MCF 10A (cell line): Measurements from ENCODE around the gene CFAP206. TPM values are rescaled to one million over a fixed set of nuclear protein-coding genes. Genes with fewer than 3 reads are reported as not detected.
A peak's percentile ranks its signal among the peaks of the same experiment; 100 is the strongest.

Experiments used
- BruUV-seq: library from RNA; stranded (reverse); fragments of 400-500 nt; replicated peaks from 2 replicates; lab custom pipeline; 2021; lab: Mats Ljungman, UMichigan
- CTCF ChIA-PET: fragments of 300-600 bp; sonication (Branson Sonifier 250); formaldehyde crosslinking; extraction: SDS; loops from one replicate; lab custom pipeline; 2021; ENCODE audit warnings: antibody characterized with exemption, inconsistent platforms; lab: Yijun Ruan, JAX
- POLR2A ChIA-PET: fragments of 300-600, 350-650 bp; sonication (Branson Sonifier 250); formaldehyde crosslinking; extraction: SDS; loops from one replicate; lab custom pipeline; 2020; ENCODE audit warnings: antibody characterized with exemption, inconsistent platforms; lab: Yijun Ruan, JAX
- DNase-seq: peaks from one replicate; pipeline ENCODE4 v3.0.0-alpha.2; 2018; ENCODE audit not compliant: unreplicated experiment
- H3K27ac Mint-ChIP-seq: one replicate; pipeline ENCODE4 v1.8.0; 2022; ENCODE audit warnings: mild to moderate bottlenecking, low read depth, mixed read lengths; ENCODE audit not compliant: unreplicated experiment
- H3K27me3 Mint-ChIP-seq: one replicate; pipeline ENCODE4 v1.8.0; 2022; ENCODE audit warnings: mixed read lengths; ENCODE audit not compliant: insufficient read depth, unreplicated experiment
- H3K36me3 Mint-ChIP-seq: one replicate; pipeline ENCODE4 v1.8.0; 2022; ENCODE audit warnings: mild to moderate bottlenecking, moderate library complexity, mixed read lengths; ENCODE audit not compliant: insufficient read depth, unreplicated experiment
- H3K4me1 Mint-ChIP-seq: one replicate; pipeline ENCODE4 v1.8.0; 2022; ENCODE audit warnings: mixed read lengths; ENCODE audit not compliant: insufficient read depth, unreplicated experiment
- H3K4me3 Mint-ChIP-seq: one replicate; pipeline ENCODE4 v1.8.0; 2022; ENCODE audit warnings: mild to moderate bottlenecking, moderate library complexity, mixed read lengths; ENCODE audit not compliant: unreplicated experiment
- H3K9me3 Mint-ChIP-seq: one replicate; pipeline ENCODE4 v1.8.0; 2022; ENCODE audit warnings: mixed read lengths; ENCODE audit not compliant: unreplicated experiment
- CTCF ChIP-seq: fragments of 200-600 bp; IDR thresholded peaks from one replicate; pipeline ENCODE4 v1.8.0; 2022; ENCODE audit warnings: antibody characterized with exemption, mild to moderate bottlenecking; ENCODE audit not compliant: unreplicated experiment
- intact Hi-C: fragments of 100-400 bp; cut with micrococcal nuclease; formaldehyde crosslinking; loops from 2 replicates; pipeline ENCODE4 v1.14.1; 2022
- total RNA-seq: library from RNA; stranded (reverse); gene quantifications from 2 replicates; pipeline ENCODE4 v1.2.3, GENCODE V29; 2022

Gene CFAP206
- total RNA-seq, 1 experiment from 2014 or later = not detected

- BruUV-seq = no TSS peak
- no peaks in the 10 kb centered on the region for H3K9me3 Mint-ChIP-seq
- intact Hi-C loops = no loop called here
- H3K27ac Mint-ChIP-seq = no peak overlapping the region
- TF ChIP-seq CTCF = no peak
- H3K4me1 Mint-ChIP-seq = peaks cover 5% of the 10 kb centered on the region
- POLR2A ChIA-PET = interaction anchor here (1.4 kb wide), 1 partner anchor 12 kb away, joined by 5 read pairs; no protein-coding TSS in a partner anchor
- no peaks in the 10 kb centered on the region for H3K36me3 Mint-ChIP-seq
- CTCF ChIA-PET = interaction anchor here (0.6 kb wide), 1 partner anchor 500 kb away, joined by 3 read pairs; no protein-coding TSS in a partner anchor
- H3K27me3 Mint-ChIP-seq = peaks cover 26% of the 10 kb centered on the region
- no peak overlapping the region for H3K4me3 Mint-ChIP-seq
- no peak for DNase-seq
Measured at GRCh38 chr6:87430499-87430898, 22.7 kb downstream of the CFAP206 start.

- H3K27ac Mint-ChIP-seq = no peak overlapping the region
- no TSS peak for BruUV-seq
- POLR2A ChIA-PET = interaction anchor here (1.0 kb wide), 1 partner anchor 43 kb away, joined by 3 read pairs; no protein-coding TSS in a partner anchor
- H3K4me1 Mint-ChIP-seq = peaks cover 5% of the 10 kb centered on the region
- peaks cover 26% of the 10 kb centered on the region for H3K27me3 Mint-ChIP-seq
- intact Hi-C loops = no loop called here
- peak; percentile 45 for DNase-seq
- no peaks in the 10 kb centered on the region for H3K9me3 Mint-ChIP-seq
- H3K4me3 Mint-ChIP-seq = no peak overlapping the region
- no peaks in the 10 kb centered on the region for H3K36me3 Mint-ChIP-seq
- CTCF ChIA-PET = no interaction called here
- TF ChIP-seq CTCF = no peak
Measured at GRCh38 chr6:87431263-87431662, 23.5 kb downstream of the CFAP206 start.

- BruUV-seq = no TSS peak
- Mint-ChIP-seq H3K9me3 (no peaks in the 10 kb centered on the region), H3K36me3 (no peaks in the 10 kb centered on the region), H3K27me3 (peaks cover 23% of the 10 kb centered on the region), H3K4me1 (peaks cover under 1% of the 10 kb centered on the region), H3K27ac (no peak overlapping the region), H3K4me3 (no peak overlapping the region)
- intact Hi-C loops = no loop called here
- TF ChIP-seq CTCF = no peak
- ChIA-PET POLR2A (interaction anchor here (0.6 kb wide), 1 partner anchor 32 kb away, joined by 4 read pairs; no protein-coding TSS in a partner anchor), CTCF (interaction anchor here (0.6 to 1.1 kb wide), 2 partner anchors 339 to 494 kb away, joined by 4 to 5 read pairs; no protein-coding TSS in a partner anchor)
- peak; percentile 72 for DNase-seq
Measured at GRCh38 chr6:87436435-87436834, 28.7 kb downstream of the CFAP206 start.

GRCh38 chr6:87441711-87442110 is 33.9 kb downstream of the CFAP206 start:
- Mint-ChIP-seq H3K27ac (no peak overlapping the region), H3K27me3 (peaks cover 46% of the 10 kb centered on the region), H3K9me3 (no peaks in the 10 kb centered on the region), H3K4me1 (no peaks in the 10 kb centered on the region), H3K36me3 (no peaks in the 10 kb centered on the region), H3K4me3 (no peak overlapping the region)
- intact Hi-C loops = no loop called here
- no peak for DNase-seq
- no peak for TF ChIP-seq CTCF
- POLR2A ChIA-PET = interaction anchor here (1.4 kb wide), 1 partner anchor 12 kb away, joined by 5 read pairs; no protein-coding TSS in a partner anchor
- BruUV-seq = no TSS peak
- CTCF ChIA-PET = no interaction called here
